ENCODE results near the gene CWH43. TPM values are rescaled to one million over a fixed set of nuclear protein-coding genes. Genes with fewer than 3 reads are reported as not detected.

The CWH43 gene
- total RNA-seq, 4 donors from 2014 or later: 1.4 TPM; not detected in 3

DNA sequence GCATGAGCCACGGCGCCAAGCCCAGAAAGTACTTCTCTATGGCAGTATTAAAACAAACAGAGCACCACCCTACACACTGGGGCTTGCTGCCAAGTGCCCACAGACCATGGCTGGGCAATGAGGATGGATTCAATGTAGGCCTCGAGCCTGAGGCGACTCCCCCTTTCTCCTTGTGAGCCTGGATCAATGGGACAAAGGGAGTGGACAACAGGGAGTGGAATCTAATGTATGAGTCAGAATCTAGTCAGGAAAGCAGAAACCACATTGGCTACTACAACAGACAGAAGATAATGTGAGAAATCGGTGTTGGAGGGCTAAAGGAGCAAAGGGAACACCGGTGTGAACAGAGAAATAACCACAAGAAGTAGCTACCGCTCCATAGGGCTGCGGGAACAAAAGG is 41.8 kb upstream of the CWH43 start:
- TF ChIP-seq POLR2AphosphoS5 (IDR thresholded peaks at IDR 0.05) (no peak), EP300 (IDR thresholded peaks at IDR 0.05) (no peak), POLR2A (IDR thresholded peaks at IDR 0.05) (no peak)
- TF ChIP-seq, protein P1, sequence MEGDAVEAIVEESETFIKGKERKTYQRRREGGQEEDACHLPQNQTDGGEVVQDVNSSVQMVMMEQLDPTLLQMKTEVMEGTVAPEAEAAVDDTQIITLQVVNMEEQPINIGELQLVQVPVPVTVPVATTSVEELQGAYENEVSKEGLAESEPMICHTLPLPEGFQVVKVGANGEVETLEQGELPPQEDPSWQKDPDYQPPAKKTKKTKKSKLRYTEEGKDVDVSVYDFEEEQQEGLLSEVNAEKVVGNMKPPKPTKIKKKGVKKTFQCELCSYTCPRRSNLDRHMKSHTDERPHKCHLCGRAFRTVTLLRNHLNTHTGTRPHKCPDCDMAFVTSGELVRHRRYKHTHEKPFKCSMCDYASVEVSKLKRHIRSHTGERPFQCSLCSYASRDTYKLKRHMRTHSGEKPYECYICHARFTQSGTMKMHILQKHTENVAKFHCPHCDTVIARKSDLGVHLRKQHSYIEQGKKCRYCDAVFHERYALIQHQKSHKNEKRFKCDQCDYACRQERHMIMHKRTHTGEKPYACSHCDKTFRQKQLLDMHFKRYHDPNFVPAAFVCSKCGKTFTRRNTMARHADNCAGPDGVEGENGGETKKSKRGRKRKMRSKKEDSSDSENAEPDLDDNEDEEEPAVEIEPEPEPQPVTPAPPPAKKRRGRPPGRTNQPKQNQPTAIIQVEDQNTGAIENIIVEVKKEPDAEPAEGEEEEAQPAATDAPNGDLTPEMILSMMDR (IDR thresholded peaks at IDR 0.05): no peak
- Histone ChIP-seq H3K27me3 (no peaks in the 10 kb centered on the region), H3K36me3 (no peaks in the 10 kb centered on the region), H3K4me1 (no peaks in the 10 kb centered on the region), H3K9me3 (no peaks in the 10 kb centered on the region), H3K27ac (no peak overlapping the region), H3K4me3 (no peak overlapping the region)
- no peak for ATAC-seq
- 78 to 100% methylated on average over 3 to 6 of the region's 8 CpGs for WGBS, 2 donors (ENCODE audit: low coverage in 1 of 2)

DNA sequence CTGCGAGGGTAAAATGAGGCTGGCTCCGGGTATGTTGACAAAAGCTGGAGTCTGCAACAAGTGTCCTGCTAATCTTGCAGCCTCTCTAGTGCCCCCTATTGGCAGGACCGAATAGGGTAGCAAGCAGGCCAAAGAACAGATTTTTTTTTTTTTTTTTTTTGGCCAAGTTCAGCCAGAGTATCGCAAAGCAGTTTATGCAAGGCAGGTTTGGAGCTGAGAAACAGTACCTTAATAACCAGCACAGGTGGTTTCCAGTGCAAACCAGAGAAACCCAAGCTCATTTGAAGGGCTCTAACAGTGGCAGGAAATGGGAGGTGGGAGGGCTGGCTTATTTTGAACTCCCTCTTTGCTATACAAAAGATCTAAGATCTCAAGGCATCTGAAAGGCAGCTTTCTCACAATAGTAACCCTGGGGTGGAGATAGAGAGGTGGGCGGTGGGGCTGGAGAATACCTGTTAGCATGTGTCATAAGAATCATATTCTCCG is 41.3 kb upstream of the CWH43 start:
- WGBS, 2 donors (ENCODE audit: low coverage in 1 of 2): 59 to 72% methylated on average over 4 to 6 of the region's 6 CpGs

DNA sequence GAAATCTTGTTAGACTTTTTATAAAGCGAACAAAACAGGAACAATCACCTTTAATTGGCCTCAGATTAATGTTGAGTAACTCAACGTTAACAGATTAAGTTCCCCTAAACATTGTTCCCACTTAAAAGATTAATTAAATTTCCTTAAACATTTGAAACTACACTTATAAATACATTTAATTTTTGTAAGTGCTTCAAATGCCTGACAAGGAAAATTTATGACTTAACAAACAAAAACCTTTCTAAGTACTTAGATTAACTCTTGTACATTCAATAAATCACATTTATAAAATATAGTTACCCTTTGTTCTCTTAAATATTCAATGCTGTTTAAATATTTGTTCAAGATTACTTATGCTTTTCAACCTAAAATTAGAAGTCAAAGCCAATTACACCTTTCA is 40.1 kb upstream of the CWH43 start:
- WGBS, 2 donors (ENCODE audit: low coverage in 1 of 2): 36 to 53% methylated on average over 2 of the region's 2 CpGs
- Histone ChIP-seq H3K4me1 (no peaks in the 10 kb centered on the region), H3K27me3 (no peaks in the 10 kb centered on the region), H3K4me3 (no peak overlapping the region), H3K27ac (no peak overlapping the region), H3K36me3 (no peaks in the 10 kb centered on the region), H3K9me3 (no peaks in the 10 kb centered on the region)
- TF ChIP-seq, protein P1 (IDR thresholded peaks at IDR 0.05): no peak
- TF ChIP-seq EP300 (IDR thresholded peaks at IDR 0.05) (no peak), POLR2A (IDR thresholded peaks at IDR 0.05) (no peak), POLR2AphosphoS5 (IDR thresholded peaks at IDR 0.05) (no peak)
- ATAC-seq: no peak

More for the DNA sequence above, 41.3 kb upstream of the CWH43 start:
- H3K27ac ChIP-seq: no peak overlapping the region
- no peaks in the 10 kb centered on the region for H3K4me1 ChIP-seq
- no peak for TF ChIP-seq EP300 (IDR thresholded peaks at IDR 0.05)
- no peak for TF ChIP-seq POLR2AphosphoS5 (IDR thresholded peaks at IDR 0.05)
- TF ChIP-seq, protein P1 (IDR thresholded peaks at IDR 0.05): no peak
- no peak for TF ChIP-seq POLR2A (IDR thresholded peaks at IDR 0.05)
- no peaks in the 10 kb centered on the region for H3K27me3 ChIP-seq
- H3K4me3 ChIP-seq: no peak overlapping the region
- no peaks in the 10 kb centered on the region for H3K9me3 ChIP-seq
- no peak for ATAC-seq
- H3K36me3 ChIP-seq: no peaks in the 10 kb centered on the region

DNA sequence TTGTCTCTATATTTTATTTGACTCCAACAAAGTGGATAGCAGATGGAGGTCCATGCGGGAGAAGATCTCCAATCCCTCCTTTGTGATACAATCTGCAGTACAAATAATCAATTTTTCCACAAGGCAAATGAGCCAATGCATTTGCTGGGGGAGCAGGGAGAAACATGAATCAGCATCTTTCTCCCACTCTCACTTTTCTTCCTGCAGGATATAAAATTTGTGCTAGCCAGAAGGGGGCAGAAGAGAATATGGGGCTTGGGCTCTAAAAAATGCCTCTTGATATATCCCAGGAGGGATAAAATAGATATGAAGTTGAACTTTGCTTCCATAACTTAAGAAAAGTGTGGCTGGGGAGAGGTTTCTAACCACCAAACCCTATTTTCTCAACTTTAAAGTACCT is 38.3 kb upstream of the CWH43 start:
- peaks cover 0 to 9% (median 0%) of the 10 kb centered on the region in 3 donors for H3K9me3 ChIP-seq
- no peak for ATAC-seq

DNA sequence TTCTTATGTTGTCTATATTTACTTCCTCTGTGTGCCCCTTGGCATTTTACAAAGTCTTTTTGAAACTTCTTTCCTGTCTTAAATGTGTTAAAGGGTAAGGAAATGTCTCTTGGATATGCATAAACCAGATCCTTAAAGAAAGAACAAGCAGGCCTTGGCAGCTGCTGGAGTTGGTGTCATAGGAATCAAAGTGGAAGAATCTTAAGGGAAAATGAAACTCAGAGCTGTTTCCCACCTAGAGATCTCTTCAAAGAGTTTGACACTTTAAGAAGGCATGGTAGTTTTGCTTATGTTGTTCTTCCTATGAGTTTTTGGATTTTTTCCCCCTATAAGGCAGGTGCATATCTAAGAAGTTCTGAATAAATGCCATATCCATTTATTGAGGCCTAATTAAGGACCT is 37.0 kb upstream of the CWH43 start:
- Histone ChIP-seq H3K4me1 (no peaks in the 10 kb centered on the region), H3K4me3 (no peak overlapping the region), H3K27me3 (no peaks in the 10 kb centered on the region), H3K27ac (no peak overlapping the region), H3K36me3 (no peaks in the 10 kb centered on the region), H3K9me3 (peaks cover 0 to 9% (median 0%) of the 10 kb centered on the region in 3 donors)
- TF ChIP-seq, protein P1 (IDR thresholded peaks at IDR 0.05): no peak
- TF ChIP-seq POLR2AphosphoS5 (IDR thresholded peaks at IDR 0.05): no peak
- no peak for TF ChIP-seq POLR2A (IDR thresholded peaks at IDR 0.05)
- no peak for TF ChIP-seq EP300 (IDR thresholded peaks at IDR 0.05)
- ATAC-seq: no peak

More for the DNA sequence above, 38.3 kb upstream of the CWH43 start:
- Histone ChIP-seq H3K36me3 (no peaks in the 10 kb centered on the region), H3K27ac (no peak overlapping the region), H3K4me3 (no peak overlapping the region), H3K27me3 (no peaks in the 10 kb centered on the region), H3K4me1 (no peaks in the 10 kb centered on the region)
- TF ChIP-seq EP300 (IDR thresholded peaks at IDR 0.05) (no peak), POLR2A (IDR thresholded peaks at IDR 0.05) (no peak), POLR2AphosphoS5 (IDR thresholded peaks at IDR 0.05) (no peak)
- TF ChIP-seq, protein P1 (IDR thresholded peaks at IDR 0.05): no peak
- 67 to 82% methylated on average over 1 of the region's 1 CpG for WGBS, 2 donors (ENCODE audit: low coverage in 1 of 2)

Data from gastroesophageal sphincter (tissue), 4 donors.